Activated CD8-positive, alpha-beta memory T cell treated with anti-CD3 and anti-CD28 coated beads for 4 hours (primary cell): ENCODE results near the gene PCSK5.

Experiments used
- DNase-seq, 2 donors: peaks; one replicate each; pipeline ENCODE4 v3.0.0-alpha.2; 2020; ENCODE audit warnings: low read depth in 2 of 2

The PCSK5 gene

GRCh38 chr9:75921391-75922127, 31.1 kb downstream of the PCSK5 start:
- no peak for DNase-seq

- DNase-seq = no peak
Measured at GRCh38 chr9:75926385-75926784, 35.9 kb downstream of the PCSK5 start.

- DNase-seq = no peak
Measured at GRCh38 chr9:75927356-75927755, 36.9 kb downstream of the PCSK5 start.

- no peak for DNase-seq
Measured at GRCh38 chr9:75930190-75930589, 39.7 kb downstream of the PCSK5 start.

- DNase-seq = no peak
Measured at GRCh38 chr9:75930730-75931321, 40.4 kb downstream of the PCSK5 start.

GRCh38 chr9:75933982-75934381, 43.5 kb downstream of the PCSK5 start:
- DNase-seq = no peak

GRCh38 chr9:75935591-75935990, 45.1 kb downstream of the PCSK5 start:
- DNase-seq = no peak

- DNase-seq = no peak
Measured at GRCh38 chr9:75937521-75938258, 47.2 kb downstream of the PCSK5 start.

GRCh38 chr9:75938946-75939345, 48.5 kb downstream of the PCSK5 start:
- DNase-seq = no peak

GRCh38 chr9:75939536-75940111, 49.2 kb downstream of the PCSK5 start:
- DNase-seq = no peak

GRCh38 chr9:75941066-75941465, 50.6 kb downstream of the PCSK5 start:
- no peak for DNase-seq

- DNase-seq = no peak
Measured at GRCh38 chr9:75941577-75942311, 51.3 kb downstream of the PCSK5 start.

GRCh38 chr9:75946766-75947165, 56.3 kb downstream of the PCSK5 start:
- no peak for DNase-seq

GRCh38 chr9:75947233-75947632, 56.8 kb downstream of the PCSK5 start:
- DNase-seq = no peak

GRCh38 chr9:75950998-75951397, 60.5 kb downstream of the PCSK5 start:
- no peak for DNase-seq

- no peak for DNase-seq
Measured at GRCh38 chr9:75953218-75953617, 62.7 kb downstream of the PCSK5 start.

- DNase-seq = no peak
Measured at GRCh38 chr9:75956161-75956560, 65.7 kb downstream of the PCSK5 start.

GRCh38 chr9:75957116-75957515, 66.6 kb downstream of the PCSK5 start:
- no peak for DNase-seq

GRCh38 chr9:75958226-75958625, 67.8 kb downstream of the PCSK5 start:
- no peak for DNase-seq

- no peak for DNase-seq
Measured at GRCh38 chr9:75960551-75960950, 70.1 kb downstream of the PCSK5 start.

GRCh38 chr9:75962013-75962661, 71.7 kb downstream of the PCSK5 start:
- DNase-seq = no peak
